ENCODE results near the gene GBF1.
A peak's percentile ranks its signal among the peaks of the same experiment; 100 is the strongest.

Gene GBF1

DNA sequence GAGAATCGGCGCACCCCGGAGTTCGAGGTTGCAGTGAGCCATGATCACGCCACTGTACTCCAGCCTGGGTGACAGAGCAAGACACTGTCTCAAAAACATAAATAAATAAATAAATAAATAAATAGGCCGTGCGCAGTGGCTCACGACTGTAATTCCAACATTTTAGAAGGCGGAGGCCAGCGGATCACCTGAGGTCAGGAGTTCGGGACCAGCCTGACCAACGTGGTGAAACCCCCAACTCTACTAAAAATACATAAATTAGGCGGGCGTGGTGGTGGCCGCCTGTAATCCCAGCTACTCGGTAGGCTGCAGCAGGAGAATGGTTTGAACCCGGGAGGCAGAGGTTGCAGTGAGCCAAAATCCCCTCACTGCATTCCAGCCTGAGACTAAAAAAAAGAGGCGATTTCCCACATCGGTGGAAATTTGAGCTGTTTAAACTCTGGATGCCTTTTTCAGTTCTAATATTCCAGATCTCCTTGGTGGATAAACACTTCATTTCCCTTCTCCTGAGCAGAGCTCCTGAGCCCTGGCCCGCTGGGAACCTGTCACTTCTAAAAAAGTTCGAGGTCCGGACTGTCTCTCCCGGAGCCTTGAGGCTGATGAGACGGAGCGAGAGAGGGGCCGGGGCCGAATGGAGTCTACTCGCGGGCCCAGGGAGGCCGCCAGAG lies 148.2 kb downstream of the GBF1 start:
- no peak for DNase-seq (ENCODE audit: low read depth in 2 of 2, low spot score in 1 of 2)

- peak; percentile 99 for DNase-seq (ENCODE audit: low read depth in 2 of 2, low spot score in 1 of 2)
Observed at GRCh38 chr10:102394079-102394800, 148.9 kb downstream of the GBF1 start.

DNA sequence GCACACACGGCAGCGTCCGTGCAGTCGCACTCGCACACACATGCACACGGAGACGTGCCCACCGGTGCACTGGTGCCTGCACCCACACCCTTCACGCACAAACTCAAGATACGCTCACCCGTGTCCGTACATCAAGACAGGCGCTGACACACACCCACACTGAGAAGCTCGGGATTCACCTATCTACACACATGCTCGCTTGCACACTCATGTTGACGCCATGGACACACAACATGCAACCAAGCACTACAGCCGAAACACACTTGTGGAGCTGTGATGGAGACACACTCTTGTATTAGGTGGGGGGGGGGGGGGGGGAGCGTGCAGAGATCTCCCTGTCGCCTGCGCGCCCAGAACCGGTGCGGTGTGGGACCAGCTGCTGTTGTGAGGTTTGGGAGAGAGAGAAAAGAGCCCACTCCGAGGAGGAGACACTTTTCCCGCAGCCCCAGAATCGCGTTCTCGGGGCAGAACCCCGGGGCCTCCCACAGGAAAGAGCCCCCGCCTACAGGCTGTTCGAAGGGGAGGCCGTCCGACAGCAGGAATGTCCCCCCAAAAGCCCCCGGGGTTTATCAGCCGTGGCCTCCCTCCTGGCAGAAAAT lies 149.6 kb downstream of the GBF1 start:
- peak; percentile 37 to 46 for DNase-seq (ENCODE audit: low read depth in 2 of 2, low spot score in 1 of 2)

GRCh38 chr10:102395400-102396316 lies 150.3 kb downstream of the GBF1 start, which contains the start of gene NFKB2:
NFKB2 (plus strand) TSS chr10:102395705; CDS start chr10:102395960, 255 bp downstream.
- DNase-seq (ENCODE audit: low read depth in 2 of 2, low spot score in 1 of 2): peak; percentile 78 to 81

DNA sequence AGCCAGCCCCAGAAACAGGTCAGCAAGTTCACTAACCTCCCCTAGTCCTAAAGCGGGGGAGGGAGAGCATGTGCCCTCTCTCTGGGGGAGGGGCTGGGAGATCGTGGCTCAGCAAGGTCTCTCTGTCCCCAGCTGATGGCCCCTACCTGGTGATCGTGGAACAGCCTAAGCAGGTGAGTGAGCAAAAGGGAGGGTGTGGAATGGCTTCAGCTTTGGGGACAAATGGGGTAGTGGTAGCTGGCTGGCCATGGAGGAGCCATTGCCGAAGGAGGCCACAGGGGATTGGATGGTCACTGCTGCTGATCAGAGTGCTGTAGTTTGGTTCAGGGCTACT lies 151.0 kb downstream of the GBF1 start:
- DNase-seq (ENCODE audit: low read depth in 2 of 2, low spot score in 1 of 2): no peak

GRCh38 chr10:102396730-102397151 lies 151.4 kb downstream of the GBF1 start:
- no peak for DNase-seq (ENCODE audit: low read depth in 2 of 2, low spot score in 1 of 2)

DNA sequence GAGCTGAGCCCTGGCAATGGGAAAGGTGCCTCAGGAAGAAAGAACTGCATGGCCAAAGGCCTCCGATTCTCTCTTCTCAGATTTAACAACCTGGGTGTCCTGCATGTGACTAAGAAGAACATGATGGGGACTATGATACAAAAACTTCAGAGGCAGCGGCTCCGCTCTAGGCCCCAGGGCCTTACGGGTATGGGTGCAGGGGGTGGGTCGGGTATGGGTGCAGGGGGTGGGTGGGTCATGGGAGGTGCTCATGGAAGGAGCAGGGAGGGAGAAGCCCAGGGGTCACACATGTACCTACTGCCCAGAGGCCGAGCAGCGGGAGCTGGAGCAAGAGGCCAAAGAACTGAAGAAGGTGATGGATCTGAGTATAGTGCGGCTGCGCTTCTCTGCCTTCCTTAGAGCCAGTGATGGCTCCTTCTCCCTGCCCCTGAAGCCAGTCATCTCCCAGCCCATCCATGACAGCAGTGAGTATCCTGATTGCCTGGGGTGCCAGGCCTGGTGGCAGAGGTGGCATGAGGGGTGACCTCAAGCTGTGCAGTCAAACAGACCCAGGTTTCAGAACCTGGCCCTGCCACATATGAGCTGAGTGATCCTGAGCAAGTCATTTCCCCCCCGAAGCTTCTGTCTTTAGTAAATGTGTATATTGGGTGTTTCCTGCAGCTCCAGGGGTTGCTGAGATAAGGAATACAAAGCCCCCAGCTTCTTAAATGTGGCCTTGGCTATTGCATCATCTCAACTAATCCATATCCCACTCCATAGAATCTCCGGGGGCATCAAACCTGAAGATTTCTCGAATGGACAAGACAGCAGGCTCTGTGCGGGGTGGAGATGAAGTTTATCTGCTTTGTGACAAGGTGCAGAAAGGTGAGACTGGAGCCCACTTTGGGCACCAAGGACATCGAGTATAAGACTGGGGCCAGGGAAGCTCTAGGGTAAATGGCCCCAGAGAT lies 152.2 kb downstream of the GBF1 start:
- DNase-seq (ENCODE audit: low read depth in 2 of 2, low spot score in 1 of 2): no peak

GRCh38 chr10:102398172-102399020 lies 153.1 kb downstream of the GBF1 start:
- DNase-seq (ENCODE audit: low read depth in 2 of 2, low spot score in 1 of 2): no peak

GRCh38 chr10:102399217-102400021 lies 154.1 kb downstream of the GBF1 start:
- DNase-seq (ENCODE audit: low read depth in 2 of 2, low spot score in 1 of 2): peak; percentile 66

DNA sequence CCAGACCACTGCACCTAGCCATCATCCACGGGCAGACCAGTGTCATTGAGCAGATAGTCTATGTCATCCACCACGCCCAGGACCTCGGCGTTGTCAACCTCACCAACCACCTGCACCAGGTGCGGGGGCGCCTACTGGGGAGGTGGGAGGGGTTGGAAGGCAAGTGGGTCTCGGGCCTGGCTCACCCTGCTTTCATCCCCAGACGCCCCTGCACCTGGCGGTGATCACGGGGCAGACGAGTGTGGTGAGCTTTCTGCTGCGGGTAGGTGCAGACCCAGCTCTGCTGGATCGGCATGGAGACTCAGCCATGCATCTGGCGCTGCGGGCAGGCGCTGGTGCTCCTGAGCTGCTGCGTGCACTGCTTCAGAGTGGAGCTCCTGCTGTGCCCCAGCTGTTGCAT lies 154.7 kb downstream of the GBF1 start:
- no peak for DNase-seq (ENCODE audit: low read depth in 2 of 2, low spot score in 1 of 2)

GRCh38 chr10:102400598-102401341 lies 155.4 kb downstream of the GBF1 start:
- no peak for DNase-seq (ENCODE audit: low read depth in 2 of 2, low spot score in 1 of 2)

- DNase-seq (ENCODE audit: low read depth in 2 of 2, low spot score in 1 of 2): no peak
Observed at GRCh38 chr10:102401342-102401654, 156.0 kb downstream of the GBF1 start.

DNA sequence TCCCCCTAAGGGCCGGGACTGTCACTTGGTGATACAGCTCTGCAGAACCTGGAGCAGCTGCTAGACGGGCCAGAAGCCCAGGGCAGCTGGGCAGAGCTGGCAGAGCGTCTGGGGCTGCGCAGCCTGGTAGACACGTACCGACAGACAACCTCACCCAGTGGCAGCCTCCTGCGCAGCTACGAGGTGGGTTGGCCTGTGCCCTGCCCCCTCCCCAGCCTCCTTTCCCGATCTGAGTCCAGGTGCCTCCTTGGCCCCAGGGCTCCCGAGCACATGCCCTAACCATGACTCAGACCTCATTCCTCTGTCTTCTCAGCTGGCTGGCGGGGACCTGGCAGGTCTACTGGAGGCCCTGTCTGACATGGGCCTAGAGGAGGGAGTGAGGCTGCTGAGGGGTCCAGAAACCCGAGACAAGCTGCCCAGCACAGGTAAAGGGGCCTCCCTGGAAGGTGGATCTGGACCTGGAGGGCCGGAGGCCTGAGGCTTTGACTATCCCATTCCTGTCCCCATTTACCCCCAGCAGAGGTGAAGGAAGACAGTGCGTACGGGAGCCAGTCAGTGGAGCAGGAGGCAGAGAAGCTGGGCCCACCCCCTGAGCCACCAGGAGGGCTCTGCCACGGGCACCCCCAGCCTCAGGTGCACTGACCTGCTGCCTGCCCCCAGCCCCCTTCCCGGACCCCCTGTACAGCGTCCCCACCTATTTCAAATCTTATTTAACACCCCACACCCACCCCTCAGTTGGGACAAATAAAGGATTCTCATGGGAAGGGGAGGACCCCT lies 156.6 kb downstream of the GBF1 start:
- no peak for DNase-seq (ENCODE audit: low read depth in 2 of 2, low spot score in 1 of 2)

- no peak for DNase-seq (ENCODE audit: low read depth in 2 of 2, low spot score in 1 of 2)
Observed at GRCh38 chr10:102402512-102402896, 157.2 kb downstream of the GBF1 start.

- DNase-seq (ENCODE audit: low read depth in 2 of 2, low spot score in 1 of 2): no peak
Observed at GRCh38 chr10:102403115-102403514, 157.8 kb downstream of the GBF1 start.

DNA sequence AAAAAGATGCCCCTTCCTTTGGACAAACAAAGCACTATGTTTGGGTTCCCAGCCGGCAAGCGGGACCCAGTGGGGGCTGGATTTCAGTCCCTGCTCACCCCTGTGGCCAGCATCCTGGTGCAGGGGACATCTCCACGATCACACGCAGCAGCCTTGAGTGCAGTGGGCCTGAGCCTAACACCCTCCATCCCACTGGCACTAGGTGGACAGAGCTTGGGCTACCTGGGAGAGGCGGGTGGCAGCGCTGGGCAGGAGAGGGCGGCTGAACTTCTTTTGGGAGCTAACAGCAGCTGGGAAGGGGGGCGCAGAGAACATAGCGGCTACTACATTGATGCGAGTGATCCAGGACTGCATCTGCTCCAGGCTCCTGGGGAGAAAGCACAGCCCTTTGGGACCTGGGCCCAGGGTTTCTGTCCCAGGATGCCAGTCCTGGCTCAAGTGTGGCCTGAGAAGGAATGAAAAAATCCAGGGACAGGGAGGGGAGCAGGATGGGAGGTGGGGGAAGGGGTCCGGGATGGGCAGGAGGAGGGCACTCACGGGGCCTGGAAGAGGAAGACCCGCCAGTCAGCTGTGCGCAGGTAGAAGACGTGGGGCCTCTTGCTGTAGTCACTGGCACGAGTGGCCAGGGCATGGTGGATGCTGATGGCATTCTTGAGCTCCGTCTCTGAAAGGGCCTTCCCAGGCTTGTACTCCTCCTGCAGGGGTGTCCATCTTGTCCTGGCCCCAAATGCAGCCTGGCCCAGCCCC lies 159.2 kb downstream of the GBF1 start:
- no peak for DNase-seq (ENCODE audit: low read depth in 2 of 2, low spot score in 1 of 2)
